ENCODE measurements around the gene GTPBP3. TPM values are rescaled to one million over a fixed set of nuclear protein-coding genes. Genes with fewer than 3 reads are reported as not detected.

The GTPBP3 gene
- total and polyA plus RNA-seq, 2 of the 13 experiments (the other 11 are each of a cell fraction or from before 2014, with no cell fraction given): 17.5 to 30.0 TPM

GRCh38 chr19:17346109-17346671 is 8.8 kb downstream of the GTPBP3 start (continued):
- TF ChIP-seq TFE3 (CRISPR knock-in tag; IDR thresholded peaks at IDR 0.05) (no peak), KLF12 (CRISPR knock-in tag; IDR thresholded peaks at IDR 0.05; ENCODE audit: borderline replicate concordance) (peak; percentile 59; the same call in 1 of the 2 replicates), PRPF4 (IDR thresholded peaks at IDR 0.05; ENCODE audit: low read depth, low read length, poor library complexity, severe bottlenecking) (no peak), ZSCAN9 (CRISPR knock-in tag; IDR thresholded peaks at IDR 0.05; ENCODE audit: borderline replicate concordance) (0 out of 2 replicates have a peak, but pooled peaks have one; percentile 34), RXRA (CRISPR knock-in tag; IDR thresholded peaks at IDR 0.05) (peak; percentile 45; the same call in 1 of the 2 replicates), ZIK1 (CRISPR knock-in tag; IDR thresholded peaks at IDR 0.05; ENCODE audit: borderline replicate concordance, low read depth) (no peak), TOPORS (CRISPR knock-in tag; IDR thresholded peaks at IDR 0.05) (no peak), RBAK (CRISPR knock-in tag; IDR thresholded peaks at IDR 0.05) (no peak), NFE2 (CRISPR knock-in tag; IDR thresholded peaks at IDR 0.05) (no peak), KMT2B (CRISPR knock-in tag; IDR thresholded peaks at IDR 0.05) (0 out of 2 replicates have a peak, but pooled peaks have one; percentile 21), ZBTB7B (CRISPR knock-in tag; IDR thresholded peaks at IDR 0.05) (0 out of 2 replicates have a peak, but pooled peaks have one; percentile 22), EHMT2 (IDR thresholded peaks at IDR 0.05; ENCODE audit: borderline replicate concordance, low read depth, low read length) (no peak), MBNL3 (CRISPR knock-in tag; conservative IDR thresholded peaks at IDR 0.05) (no peak), NFRKB (IDR thresholded peaks at IDR 0.05) (no peak), GATAD1 (CRISPR knock-in tag; IDR thresholded peaks at IDR 0.05) (0 out of 2 replicates have a peak, but pooled peaks have one; percentile 22), ZNF891 (CRISPR knock-in tag; IDR thresholded peaks at IDR 0.05) (peak; percentile 56; the same call in 1 of the 2 replicates), HOXA3 (CRISPR knock-in tag; IDR thresholded peaks at IDR 0.05) (peak; percentile 44; the same call in 1 of the 2 replicates), THAP11 (CRISPR knock-in tag; IDR thresholded peaks at IDR 0.05) (peak; percentile 59; the same call in 1 of the 2 replicates), EZH2 (conservative IDR thresholded peaks at IDR 0.05; ENCODE audit: low read depth, low read length) (no peak), NFE2L1 (CRISPR knock-in tag; IDR thresholded peaks at IDR 0.05; ENCODE audit: borderline replicate concordance) (no peak), ZNF672 (CRISPR knock-in tag; IDR thresholded peaks at IDR 0.05) (no peak), NRL (CRISPR knock-in tag; IDR thresholded peaks at IDR 0.05; ENCODE audit: borderline replicate concordance) (0 out of 2 replicates have a peak, but pooled peaks have one; percentile 41), CBFB (CRISPR knock-in tag; IDR thresholded peaks at IDR 0.05) (peak; percentile 35; the same call in 1 of the 2 replicates)
- TF ChIP-seq, protein P1, sequence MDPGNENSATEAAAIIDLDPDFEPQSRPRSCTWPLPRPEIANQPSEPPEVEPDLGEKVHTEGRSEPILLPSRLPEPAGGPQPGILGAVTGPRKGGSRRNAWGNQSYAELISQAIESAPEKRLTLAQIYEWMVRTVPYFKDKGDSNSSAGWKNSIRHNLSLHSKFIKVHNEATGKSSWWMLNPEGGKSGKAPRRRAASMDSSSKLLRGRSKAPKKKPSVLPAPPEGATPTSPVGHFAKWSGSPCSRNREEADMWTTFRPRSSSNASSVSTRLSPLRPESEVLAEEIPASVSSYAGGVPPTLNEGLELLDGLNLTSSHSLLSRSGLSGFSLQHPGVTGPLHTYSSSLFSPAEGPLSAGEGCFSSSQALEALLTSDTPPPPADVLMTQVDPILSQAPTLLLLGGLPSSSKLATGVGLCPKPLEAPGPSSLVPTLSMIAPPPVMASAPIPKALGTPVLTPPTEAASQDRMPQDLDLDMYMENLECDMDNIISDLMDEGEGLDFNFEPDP (CRISPR knock-in tag; conservative IDR thresholded peaks at IDR 0.05): no peak
- TF ChIP-seq, protein P2, sequence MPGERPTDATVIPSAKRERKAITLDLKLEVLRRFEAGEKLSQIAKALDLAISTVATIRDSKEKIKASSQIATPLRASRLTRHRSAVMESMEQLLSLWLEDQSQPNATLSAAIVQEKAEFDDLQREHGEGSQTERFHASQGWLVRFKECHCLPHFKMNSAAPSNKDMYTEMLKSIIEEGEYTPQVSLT (CRISPR knock-in tag; IDR thresholded peaks at IDR 0.05; ENCODE audit: borderline replicate concordance, low read depth): no peak
- TF ChIP-seq, protein P3, sequence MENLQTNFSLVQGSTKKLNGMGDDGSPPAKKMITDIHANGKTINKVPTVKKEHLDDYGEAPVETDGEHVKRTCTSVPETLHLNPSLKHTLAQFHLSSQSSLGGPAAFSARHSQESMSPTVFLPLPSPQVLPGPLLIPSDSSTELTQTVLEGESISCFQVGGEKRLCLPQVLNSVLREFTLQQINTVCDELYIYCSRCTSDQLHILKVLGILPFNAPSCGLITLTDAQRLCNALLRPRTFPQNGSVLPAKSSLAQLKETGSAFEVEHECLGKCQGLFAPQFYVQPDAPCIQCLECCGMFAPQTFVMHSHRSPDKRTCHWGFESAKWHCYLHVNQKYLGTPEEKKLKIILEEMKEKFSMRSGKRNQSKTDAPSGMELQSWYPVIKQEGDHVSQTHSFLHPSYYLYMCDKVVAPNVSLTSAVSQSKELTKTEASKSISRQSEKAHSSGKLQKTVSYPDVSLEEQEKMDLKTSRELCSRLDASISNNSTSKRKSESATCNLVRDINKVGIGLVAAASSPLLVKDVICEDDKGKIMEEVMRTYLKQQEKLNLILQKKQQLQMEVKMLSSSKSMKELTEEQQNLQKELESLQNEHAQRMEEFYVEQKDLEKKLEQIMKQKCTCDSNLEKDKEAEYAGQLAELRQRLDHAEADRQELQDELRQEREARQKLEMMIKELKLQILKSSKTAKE (CRISPR knock-in tag; IDR thresholded peaks at IDR 0.05; ENCODE audit: borderline replicate concordance): no peak
